Activated CD4-positive, alpha-beta T cell treated with anti-CD3 and anti-CD28 coated beads, Interleukin-2, amount 10 ng/mL, durations not matched to agents 7 days and 5 days (primary cell): Measurements from ENCODE around the gene ZNF605. TPM values are rescaled to one million over a fixed set of nuclear protein-coding genes. Genes with fewer than 3 reads are reported as not detected.
"Not testable (repeated sequence)": the region's sequence is repeated elsewhere in the genome, so short reads cannot be mapped to it uniquely, and the experiment has no call there.

ENCODE experiments used
- CTCF ChIA-PET: fragments of 350-600 bp; sonication (Branson Sonifier 250); formaldehyde crosslinking; loops from one replicate; lab custom pipeline; 2021; ENCODE audit warnings: antibody characterized with exemption; lab: Charles Lee
- POLR2A ChIA-PET: fragments of 350-600 bp; sonication (Branson Sonifier 250); formaldehyde crosslinking; loops from one replicate; lab custom pipeline; 2021; ENCODE audit warnings: antibody characterized with exemption; lab: Charles Lee
- DNase-seq: peaks from one replicate; pipeline ENCODE4 v3.0.0-alpha.2; 2020
- H3K27ac Mint-ChIP-seq: one replicate; pipeline ENCODE4 v1.8.0; 2021; ENCODE audit warnings: mild to moderate bottlenecking, moderate library complexity, mixed read lengths
- H3K27me3 Mint-ChIP-seq: one replicate; pipeline ENCODE4 v1.8.0; 2021; ENCODE audit warnings: mixed read lengths
- H3K36me3 Mint-ChIP-seq: one replicate; pipeline ENCODE4 v1.8.0; 2021; ENCODE audit warnings: low read depth, mixed read lengths
- H3K4me1 Mint-ChIP-seq: one replicate; pipeline ENCODE4 v1.8.0; 2021; ENCODE audit warnings: mixed read lengths
- H3K4me3 Mint-ChIP-seq: one replicate; pipeline ENCODE4 v1.8.0; 2021; ENCODE audit warnings: mild to moderate bottlenecking, moderate library complexity, mixed read lengths
- H3K9me3 Mint-ChIP-seq: one replicate; pipeline ENCODE4 v1.8.0; 2021; ENCODE audit warnings: mixed read lengths
- total RNA-seq, 2 experiments: library from RNA; stranded (reverse); gene quantifications; one replicate each; pipeline ENCODE4 v1.2.3, GENCODE V29; 2021

The ZNF605 gene
- total RNA-seq, 2 experiments from 2014 or later, result 11.5 to 12.4 TPM

GRCh38 chr12:132942611-132943010 is 13.5 kb downstream of the ZNF605 start:
- H3K4me1 Mint-ChIP-seq, result no peaks in the 10 kb centered on the region

GRCh38 chr12:132941336-132941954 is 14.7 kb downstream of the ZNF605 start:
- ChIA-PET POLR2A (no interaction called here), CTCF (no interaction called here)
- Mint-ChIP-seq H3K4me3 (no peak overlapping the region), H3K4me1 (no peaks in the 10 kb centered on the region), H3K27me3 (no peaks in the 10 kb centered on the region), H3K36me3 (peaks cover 67% of the 10 kb centered on the region), H3K27ac (no peak overlapping the region), H3K9me3 (peaks cover 41% of the 10 kb centered on the region)
- DNase-seq, result no peak

More at GRCh38 chr12:132942611-132943010, 13.5 kb downstream of the ZNF605 start:
- ChIA-PET POLR2A (no interaction called here), CTCF (no interaction called here)
- Mint-ChIP-seq H3K9me3 (peaks cover 34% of the 10 kb centered on the region), H3K36me3 (peaks cover 67% of the 10 kb centered on the region), H3K27me3 (no peaks in the 10 kb centered on the region), H3K27ac (no peak overlapping the region), H3K4me3 (no peak overlapping the region)
- no peak for DNase-seq

GRCh38 chr12:132940071-132940719 is 15.9 kb downstream of the ZNF605 start:
- H3K4me3 Mint-ChIP-seq, result no peak overlapping the region
- H3K4me1 Mint-ChIP-seq, result no peaks in the 10 kb centered on the region
- H3K36me3 Mint-ChIP-seq, result peaks cover 60% of the 10 kb centered on the region
- ChIA-PET POLR2A (no interaction called here), CTCF (no interaction called here)
- H3K27me3 Mint-ChIP-seq, result no peaks in the 10 kb centered on the region
- no peak for DNase-seq
- H3K9me3 Mint-ChIP-seq, result peaks cover 40% of the 10 kb centered on the region
- no peak overlapping the region for H3K27ac Mint-ChIP-seq

DNA sequence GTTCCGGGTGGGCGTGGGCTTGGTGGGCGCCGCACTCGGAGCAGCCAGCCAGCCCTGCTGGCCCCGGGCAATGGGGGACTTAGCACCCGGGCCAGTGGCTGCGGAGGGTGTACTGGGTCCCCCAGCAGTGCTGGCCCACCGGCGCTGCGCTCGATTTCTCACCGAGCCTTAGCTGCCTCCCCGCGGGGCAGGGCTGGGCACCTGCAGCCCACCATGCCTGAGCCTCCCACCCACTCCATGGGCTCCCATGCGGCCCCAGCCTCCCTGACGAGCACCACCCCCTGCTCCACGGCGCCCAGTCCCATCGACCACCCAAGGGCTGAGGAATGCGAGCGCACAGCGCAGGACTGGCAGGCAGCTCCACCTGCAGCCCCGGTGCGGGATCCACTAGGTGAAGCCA is 17.3 kb downstream of the ZNF605 start:
- H3K27ac Mint-ChIP-seq, DNase-seq, H3K4me1 Mint-ChIP-seq, POLR2A ChIA-PET, CTCF ChIA-PET, H3K27me3 Mint-ChIP-seq, H3K4me3 Mint-ChIP-seq: not testable (repeated sequence)
- Mint-ChIP-seq H3K36me3 (peaks cover 54% of the 10 kb centered on the region), H3K9me3 (peaks cover 39% of the 10 kb centered on the region)

GRCh38 chr12:132937476-132937875 is 18.6 kb downstream of the ZNF605 start:
- H3K9me3 Mint-ChIP-seq, result peaks cover 46% of the 10 kb centered on the region
- H3K4me3 Mint-ChIP-seq, result no peak overlapping the region
- no peaks in the 10 kb centered on the region for H3K4me1 Mint-ChIP-seq
- CTCF ChIA-PET, result no interaction called here
- no peak for DNase-seq
- POLR2A ChIA-PET, result no interaction called here
- no peak overlapping the region for H3K27ac Mint-ChIP-seq
- peaks cover 48% of the 10 kb centered on the region for H3K36me3 Mint-ChIP-seq
- no peaks in the 10 kb centered on the region for H3K27me3 Mint-ChIP-seq

- H3K27ac Mint-ChIP-seq, H3K27me3 Mint-ChIP-seq, H3K4me1 Mint-ChIP-seq, CTCF ChIA-PET, H3K4me3 Mint-ChIP-seq, DNase-seq, POLR2A ChIA-PET: not testable (repeated sequence)
- Mint-ChIP-seq H3K9me3 (peaks cover 44% of the 10 kb centered on the region), H3K36me3 (peaks cover 46% of the 10 kb centered on the region)
Observed at GRCh38 chr12:132936921-132937320, 19.2 kb downstream of the ZNF605 start.

- POLR2A ChIA-PET, result no interaction called here
- Mint-ChIP-seq H3K4me3 (no peak overlapping the region), H3K36me3 (peaks cover 44% of the 10 kb centered on the region), H3K4me1 (no peaks in the 10 kb centered on the region), H3K9me3 (peaks cover 44% of the 10 kb centered on the region), H3K27ac (no peak overlapping the region), H3K27me3 (no peaks in the 10 kb centered on the region)
- no peak for DNase-seq
- CTCF ChIA-PET, result interaction anchor here (0.6 kb wide), 1 partner anchor 1505 kb away, joined by 3 read pairs; no protein-coding TSS in a partner anchor
Observed at GRCh38 chr12:132936163-132936562, 19.9 kb downstream of the ZNF605 start.

DNA sequence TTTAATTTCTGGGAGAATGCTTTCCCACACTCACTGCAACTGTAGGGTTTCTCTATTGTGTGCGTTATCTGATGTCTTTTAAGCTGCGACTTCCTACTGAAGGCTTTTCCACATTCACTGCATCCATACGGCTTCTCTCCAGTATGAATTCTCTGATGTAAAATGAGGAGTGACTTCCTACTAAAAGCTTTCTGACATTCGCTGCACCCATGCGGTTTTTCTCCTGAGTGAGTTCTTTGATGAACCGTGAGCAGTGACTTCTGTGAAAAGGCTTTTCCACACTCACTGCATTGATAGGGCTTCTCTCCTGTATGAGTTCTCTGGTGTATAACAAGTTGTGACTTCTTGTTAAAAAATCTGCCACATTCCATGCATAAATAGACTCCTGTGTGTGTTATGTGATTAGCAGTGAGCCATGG is 29.7 kb downstream of the ZNF605 start:
- Mint-ChIP-seq H3K27me3 (no peaks in the 10 kb centered on the region), H3K4me3 (no peak overlapping the region), H3K27ac (no peak overlapping the region), H3K36me3 (peaks cover 48% of the 10 kb centered on the region), H3K9me3 (peaks cover 78% of the 10 kb centered on the region), H3K4me1 (no peaks in the 10 kb centered on the region)
- CTCF ChIA-PET, result no interaction called here
- POLR2A ChIA-PET, result no interaction called here
- DNase-seq, result no peak

GRCh38 chr12:132925597-132926414 is 30.3 kb downstream of the ZNF605 start:
- no peak overlapping the region for H3K27ac Mint-ChIP-seq
- ChIA-PET POLR2A (no interaction called here), CTCF (no interaction called here)
- H3K9me3 Mint-ChIP-seq, result peaks cover 78% of the 10 kb centered on the region
- no peaks in the 10 kb centered on the region for H3K27me3 Mint-ChIP-seq
- no peak for DNase-seq
- H3K4me3 Mint-ChIP-seq, result no peak overlapping the region
- peaks cover 43% of the 10 kb centered on the region for H3K36me3 Mint-ChIP-seq
- no peaks in the 10 kb centered on the region for H3K4me1 Mint-ChIP-seq

- CTCF ChIA-PET, result no interaction called here
- peaks cover 35% of the 10 kb centered on the region for H3K36me3 Mint-ChIP-seq
- DNase-seq, result no peak
- no peaks in the 10 kb centered on the region for H3K4me1 Mint-ChIP-seq
- no peak overlapping the region for H3K27ac Mint-ChIP-seq
- POLR2A ChIA-PET, result no interaction called here
- H3K27me3 Mint-ChIP-seq, result no peaks in the 10 kb centered on the region
- H3K9me3 Mint-ChIP-seq, result peaks cover 70% of the 10 kb centered on the region
- H3K4me3 Mint-ChIP-seq, result no peak overlapping the region
Observed at GRCh38 chr12:132924356-132924755, 31.8 kb downstream of the ZNF605 start.

DNA sequence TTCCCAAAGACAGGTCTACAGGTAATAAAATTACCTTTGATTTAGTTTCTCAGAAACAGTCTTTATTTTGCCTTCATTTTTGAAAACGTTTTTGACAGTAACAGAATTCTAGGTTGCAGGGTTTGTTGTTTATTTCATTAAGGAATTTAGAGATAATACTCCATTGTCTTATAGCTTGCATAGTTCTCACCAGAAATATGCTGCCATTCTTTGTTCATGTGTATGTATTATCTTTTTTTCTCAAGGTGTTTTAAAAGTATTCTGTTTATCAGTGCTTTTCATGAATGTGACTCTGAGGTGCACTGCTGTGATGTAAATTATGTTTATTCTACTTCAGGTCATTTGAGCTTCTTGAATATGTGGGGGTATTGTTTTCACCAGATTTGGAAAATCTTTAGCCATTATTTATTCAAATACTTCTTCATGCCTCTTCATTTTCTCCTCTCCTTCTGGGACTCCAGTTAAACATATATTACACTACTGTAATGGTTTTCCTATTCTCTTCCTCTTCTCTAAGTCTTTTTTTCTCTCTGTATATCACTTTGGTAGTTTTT is 32.7 kb downstream of the ZNF605 start:
- Mint-ChIP-seq H3K9me3 (peaks cover 70% of the 10 kb centered on the region), H3K36me3 (peaks cover 27% of the 10 kb centered on the region), H3K27ac (no peak overlapping the region), H3K4me1 (no peaks in the 10 kb centered on the region), H3K4me3 (no peak overlapping the region), H3K27me3 (no peaks in the 10 kb centered on the region)
- ChIA-PET CTCF (no interaction called here), POLR2A (no interaction called here)
- no peak for DNase-seq

DNA sequence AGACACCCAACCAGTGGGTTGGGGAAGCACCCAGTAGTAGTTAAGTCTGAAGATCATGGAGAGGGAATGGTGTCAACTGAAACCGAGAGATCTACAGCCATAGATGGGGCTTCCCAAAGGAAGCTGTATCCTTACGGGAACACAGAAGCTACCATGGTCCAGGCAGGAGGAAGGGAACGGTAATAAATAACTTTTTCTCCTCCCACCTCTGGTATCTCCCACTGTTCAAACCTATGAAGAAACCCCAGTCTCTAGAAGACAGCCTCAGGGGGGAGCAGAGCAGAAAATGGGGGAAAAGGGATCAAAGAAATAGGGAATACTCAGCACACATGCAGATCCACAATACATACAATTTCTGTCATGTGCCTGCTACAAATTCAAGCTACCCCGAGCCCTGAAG is 33.4 kb downstream of the ZNF605 start:
- Mint-ChIP-seq H3K4me1 (no peaks in the 10 kb centered on the region), H3K36me3 (peaks cover 26% of the 10 kb centered on the region), H3K4me3 (no peak overlapping the region), H3K27ac (no peak overlapping the region), H3K27me3 (no peaks in the 10 kb centered on the region), H3K9me3 (peaks cover 71% of the 10 kb centered on the region)
- DNase-seq, result no peak
- POLR2A ChIA-PET, result no interaction called here
- CTCF ChIA-PET, result no interaction called here

GRCh38 chr12:132921685-132922084 is 34.4 kb downstream of the ZNF605 start:
- Mint-ChIP-seq H3K27me3 (no peaks in the 10 kb centered on the region), H3K9me3 (peaks cover 68% of the 10 kb centered on the region), H3K4me1 (no peaks in the 10 kb centered on the region), H3K27ac (no peak overlapping the region), H3K36me3 (peaks cover 23% of the 10 kb centered on the region), H3K4me3 (no peak overlapping the region)
- ChIA-PET POLR2A (no interaction called here), CTCF (no interaction called here)
- no peak for DNase-seq
